ENCODE data around the gene TNNT2. TPM values are rescaled to one million over a fixed set of nuclear protein-coding genes. Genes with fewer than 3 reads are reported as not detected.

TNNT2 gene
- total RNA-seq, 1 donor, result not detected

- Histone ChIP-seq H4K20me1 (ENCODE audit: insufficient read depth, low read length) (no peaks in the 10 kb centered on the region), H3K27ac (ENCODE audit: low read depth, low read length) (no peak overlapping the region), H3K4me2 (ENCODE audit: insufficient read depth, low read length) (no peak overlapping the region), H3K4me1 (ENCODE audit: insufficient read depth, low read length) (peaks cover 6% of the 10 kb centered on the region), H3K79me2 (ENCODE audit: insufficient read depth, low read length) (no peaks in the 10 kb centered on the region), H3K4me3 (ENCODE audit: insufficient read depth, low read length) (no peak overlapping the region), H2AFZ (ENCODE audit: low read length) (no peak overlapping the region), H3K27me3 (ENCODE audit: insufficient read depth, low read length) (no peaks in the 10 kb centered on the region), H3K36me3 (ENCODE audit: insufficient read depth, low read length) (no peaks in the 10 kb centered on the region), H3K9me3 (ENCODE audit: low read depth, low read length) (no peaks in the 10 kb centered on the region)
- TF ChIP-seq, protein P1, sequence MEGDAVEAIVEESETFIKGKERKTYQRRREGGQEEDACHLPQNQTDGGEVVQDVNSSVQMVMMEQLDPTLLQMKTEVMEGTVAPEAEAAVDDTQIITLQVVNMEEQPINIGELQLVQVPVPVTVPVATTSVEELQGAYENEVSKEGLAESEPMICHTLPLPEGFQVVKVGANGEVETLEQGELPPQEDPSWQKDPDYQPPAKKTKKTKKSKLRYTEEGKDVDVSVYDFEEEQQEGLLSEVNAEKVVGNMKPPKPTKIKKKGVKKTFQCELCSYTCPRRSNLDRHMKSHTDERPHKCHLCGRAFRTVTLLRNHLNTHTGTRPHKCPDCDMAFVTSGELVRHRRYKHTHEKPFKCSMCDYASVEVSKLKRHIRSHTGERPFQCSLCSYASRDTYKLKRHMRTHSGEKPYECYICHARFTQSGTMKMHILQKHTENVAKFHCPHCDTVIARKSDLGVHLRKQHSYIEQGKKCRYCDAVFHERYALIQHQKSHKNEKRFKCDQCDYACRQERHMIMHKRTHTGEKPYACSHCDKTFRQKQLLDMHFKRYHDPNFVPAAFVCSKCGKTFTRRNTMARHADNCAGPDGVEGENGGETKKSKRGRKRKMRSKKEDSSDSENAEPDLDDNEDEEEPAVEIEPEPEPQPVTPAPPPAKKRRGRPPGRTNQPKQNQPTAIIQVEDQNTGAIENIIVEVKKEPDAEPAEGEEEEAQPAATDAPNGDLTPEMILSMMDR (IDR thresholded peaks at IDR 0.05; ENCODE audit: extremely low read depth, low read depth, low read length), result no peak
- peak; percentile 29 for DNase-seq (ENCODE audit: insufficient read length, low spot score, missing footprints)
These were observed 46.9 kb downstream of the TNNT2 start for GRCh38 chr1:201330541-201330940.

- no peak for DNase-seq (ENCODE audit: insufficient read length, low spot score, missing footprints)
- Histone ChIP-seq H3K79me2 (ENCODE audit: insufficient read depth, low read length) (no peaks in the 10 kb centered on the region), H3K27me3 (ENCODE audit: insufficient read depth, low read length) (no peaks in the 10 kb centered on the region), H3K9me3 (ENCODE audit: low read depth, low read length) (no peaks in the 10 kb centered on the region), H3K4me2 (ENCODE audit: insufficient read depth, low read length) (peak overlapping the region; percentile 30), H3K36me3 (ENCODE audit: insufficient read depth, low read length) (no peaks in the 10 kb centered on the region), H3K4me3 (ENCODE audit: insufficient read depth, low read length) (no peak overlapping the region), H2AFZ (ENCODE audit: low read length) (no peak overlapping the region), H3K27ac (ENCODE audit: low read depth, low read length) (no peak overlapping the region), H4K20me1 (ENCODE audit: insufficient read depth, low read length) (no peaks in the 10 kb centered on the region), H3K4me1 (ENCODE audit: insufficient read depth, low read length) (peaks cover 6% of the 10 kb centered on the region)
- TF ChIP-seq, protein P1 (IDR thresholded peaks at IDR 0.05; ENCODE audit: extremely low read depth, low read depth, low read length), result no peak
These were observed 47.7 kb downstream of the TNNT2 start for GRCh38 chr1:201329801-201330200.

- Histone ChIP-seq H3K9me3 (ENCODE audit: low read depth, low read length) (no peaks in the 10 kb centered on the region), H2AFZ (ENCODE audit: low read length) (no peak overlapping the region), H3K4me2 (ENCODE audit: insufficient read depth, low read length) (peak overlapping the region; percentile 30), H4K20me1 (ENCODE audit: insufficient read depth, low read length) (no peaks in the 10 kb centered on the region), H3K27me3 (ENCODE audit: insufficient read depth, low read length) (no peaks in the 10 kb centered on the region), H3K27ac (ENCODE audit: low read depth, low read length) (no peak overlapping the region), H3K4me1 (ENCODE audit: insufficient read depth, low read length) (peaks cover 6% of the 10 kb centered on the region), H3K4me3 (ENCODE audit: insufficient read depth, low read length) (no peak overlapping the region), H3K79me2 (ENCODE audit: insufficient read depth, low read length) (no peaks in the 10 kb centered on the region), H3K36me3 (ENCODE audit: insufficient read depth, low read length) (no peaks in the 10 kb centered on the region)
- TF ChIP-seq, protein P1 (IDR thresholded peaks at IDR 0.05; ENCODE audit: extremely low read depth, low read depth, low read length), result no peak
- DNase-seq (ENCODE audit: insufficient read length, low spot score, missing footprints), result peak; percentile 90
These were observed 48.2 kb downstream of the TNNT2 start for GRCh38 chr1:201329286-201329685.

- TF ChIP-seq, protein P1 (IDR thresholded peaks at IDR 0.05; ENCODE audit: extremely low read depth, low read depth, low read length), result no peak
- Histone ChIP-seq H4K20me1 (ENCODE audit: insufficient read depth, low read length) (no peaks in the 10 kb centered on the region), H3K4me1 (ENCODE audit: insufficient read depth, low read length) (peaks cover 6% of the 10 kb centered on the region), H3K4me3 (ENCODE audit: insufficient read depth, low read length) (no peak overlapping the region), H3K36me3 (ENCODE audit: insufficient read depth, low read length) (no peaks in the 10 kb centered on the region), H2AFZ (ENCODE audit: low read length) (no peak overlapping the region), H3K27me3 (ENCODE audit: insufficient read depth, low read length) (no peaks in the 10 kb centered on the region), H3K27ac (ENCODE audit: low read depth, low read length) (no peak overlapping the region), H3K9me3 (ENCODE audit: low read depth, low read length) (no peaks in the 10 kb centered on the region), H3K79me2 (ENCODE audit: insufficient read depth, low read length) (no peaks in the 10 kb centered on the region), H3K4me2 (ENCODE audit: insufficient read depth, low read length) (no peak overlapping the region)
- DNase-seq (ENCODE audit: insufficient read length, low spot score, missing footprints), result no peak
These were observed 48.9 kb downstream of the TNNT2 start for GRCh38 chr1:201328576-201328975.
